D721Med (cell line): Measurements from ENCODE around the gene CNR2.
"Not testable (repeated sequence)": the region's sequence is repeated elsewhere in the genome, so short reads cannot be mapped to it uniquely, and the experiment has no call there.

Source experiments
- DNase-seq: peaks from one replicate; pipeline ENCODE4 v3.0.0; 2011; ENCODE audit warnings: low spot score; ENCODE audit not compliant: insufficient read length
- FAIRE-seq: peaks from 2 replicates; lab custom pipeline; 2011; peaks lifted over from hg19 to GRCh38; lab: Jason Lieb, UNC
- CTCF ChIP-seq: IDR thresholded peaks from 2 replicates; pipeline ENCODE4 v1.5.1; 2012; ENCODE audit warnings: mild to moderate bottlenecking, control low read depth; ENCODE audit not compliant: insufficient read depth; ENCODE audit errors: missing control alignments

Gene CNR2

GRCh38 chr1:23845163-23845562, 68.0 kb downstream of the CNR2 start:
- DNase-seq, result no peak
- TF ChIP-seq CTCF, result no peak
- FAIRE-seq, result no peak

GRCh38 chr1:23843644-23844043, 69.5 kb downstream of the CNR2 start:
- FAIRE-seq, result no peak
- no peak for TF ChIP-seq CTCF

GRCh38 chr1:23838401-23838866, 74.7 kb downstream of the CNR2 start:
- DNase-seq (peak; percentile 18), FAIRE-seq (no peak)
- no peak for TF ChIP-seq CTCF

More at GRCh38 chr1:23843644-23844043, 69.5 kb downstream of the CNR2 start:
- no peak for DNase-seq

- no peak for FAIRE-seq
- no peak for TF ChIP-seq CTCF
- DNase-seq, result no peak
These were observed 75.3 kb downstream of the CNR2 start for GRCh38 chr1:23837908-23838307.

GRCh38 chr1:23836037-23836436, 77.1 kb downstream of the CNR2 start:
- DNase-seq (no peak), FAIRE-seq (no peak)
- no peak for TF ChIP-seq CTCF

- FAIRE-seq, DNase-seq: not testable (repeated sequence)
These were observed 79.0 kb downstream of the CNR2 start for GRCh38 chr1:23834156-23834555.

GRCh38 chr1:23827717-23828116, 85.4 kb downstream of the CNR2 start:
- DNase-seq (no peak), FAIRE-seq (no peak)
- TF ChIP-seq CTCF, result no peak

GRCh38 chr1:23826590-23826989, 86.6 kb downstream of the CNR2 start:
- not testable (repeated sequence) for FAIRE-seq, DNase-seq
